ENCODE measurements around the gene TFIP11.

Gene TFIP11

GRCh38 chr22:26453216-26453615 is 59.1 kb downstream of the TFIP11 start:
- no peak for DNase-seq (ENCODE audit: low read depth)
- TF ChIP-seq, protein P1, sequence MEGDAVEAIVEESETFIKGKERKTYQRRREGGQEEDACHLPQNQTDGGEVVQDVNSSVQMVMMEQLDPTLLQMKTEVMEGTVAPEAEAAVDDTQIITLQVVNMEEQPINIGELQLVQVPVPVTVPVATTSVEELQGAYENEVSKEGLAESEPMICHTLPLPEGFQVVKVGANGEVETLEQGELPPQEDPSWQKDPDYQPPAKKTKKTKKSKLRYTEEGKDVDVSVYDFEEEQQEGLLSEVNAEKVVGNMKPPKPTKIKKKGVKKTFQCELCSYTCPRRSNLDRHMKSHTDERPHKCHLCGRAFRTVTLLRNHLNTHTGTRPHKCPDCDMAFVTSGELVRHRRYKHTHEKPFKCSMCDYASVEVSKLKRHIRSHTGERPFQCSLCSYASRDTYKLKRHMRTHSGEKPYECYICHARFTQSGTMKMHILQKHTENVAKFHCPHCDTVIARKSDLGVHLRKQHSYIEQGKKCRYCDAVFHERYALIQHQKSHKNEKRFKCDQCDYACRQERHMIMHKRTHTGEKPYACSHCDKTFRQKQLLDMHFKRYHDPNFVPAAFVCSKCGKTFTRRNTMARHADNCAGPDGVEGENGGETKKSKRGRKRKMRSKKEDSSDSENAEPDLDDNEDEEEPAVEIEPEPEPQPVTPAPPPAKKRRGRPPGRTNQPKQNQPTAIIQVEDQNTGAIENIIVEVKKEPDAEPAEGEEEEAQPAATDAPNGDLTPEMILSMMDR (IDR thresholded peaks at IDR 0.05; ENCODE audit: insufficient read depth, low read depth, low read length, missing control alignments), result no peak
- no peak overlapping the region for H3K4me3 ChIP-seq (ENCODE audit: low read length)

DNA sequence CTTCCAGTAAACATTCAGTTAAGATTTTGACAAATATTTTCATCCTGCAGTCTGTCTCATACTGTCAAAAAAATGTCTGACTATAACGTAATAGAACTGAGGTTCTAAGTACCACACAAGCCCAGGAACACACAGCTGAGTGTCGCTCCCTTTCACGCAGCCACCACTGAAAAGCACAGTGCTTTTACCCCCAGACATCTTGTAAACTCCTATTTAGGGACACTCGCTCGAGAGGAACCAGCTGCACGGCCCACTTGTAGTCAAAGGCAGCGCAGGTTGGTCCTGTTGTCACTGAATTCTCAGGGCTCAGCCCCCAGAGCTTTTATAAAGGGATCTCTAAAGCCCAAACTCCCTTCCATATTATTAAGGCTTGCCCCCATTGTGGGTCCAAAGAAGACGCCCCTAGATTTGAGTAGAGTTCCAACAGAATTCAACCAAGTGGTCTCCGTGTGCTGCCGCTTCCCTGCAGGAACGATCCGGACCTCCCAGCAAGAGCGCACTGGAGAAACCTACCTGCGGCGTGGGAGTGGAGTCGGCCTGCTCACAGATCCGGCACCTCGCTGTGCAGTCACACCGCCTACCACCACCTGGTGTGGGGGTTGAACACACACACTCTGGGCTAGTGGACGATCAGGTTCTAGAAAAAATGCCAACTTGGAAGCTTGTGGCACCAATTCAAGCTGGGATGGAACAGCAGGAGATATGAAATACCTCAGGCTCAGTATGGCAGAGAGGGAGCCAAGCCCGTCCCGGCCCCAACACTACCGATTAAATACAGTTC is 59.8 kb downstream of the TFIP11 start:
- no peak overlapping the region for H3K4me3 ChIP-seq (ENCODE audit: low read length)
- DNase-seq (ENCODE audit: low read depth), result no peak
- TF ChIP-seq, protein P1 (IDR thresholded peaks at IDR 0.05; ENCODE audit: insufficient read depth, low read depth, low read length, missing control alignments), result no peak

- H3K4me3 ChIP-seq (ENCODE audit: low read length), result no peak overlapping the region
- TF ChIP-seq, protein P1 (IDR thresholded peaks at IDR 0.05; ENCODE audit: insufficient read depth, low read depth, low read length, missing control alignments), result no peak
- no peak for DNase-seq (ENCODE audit: low read depth)
Measured at GRCh38 chr22:26450453-26451185, 61.7 kb downstream of the TFIP11 start.

GRCh38 chr22:26448941-26449340 is 63.3 kb downstream of the TFIP11 start:
- DNase-seq (ENCODE audit: low read depth), result no peak
- no peak overlapping the region for H3K4me3 ChIP-seq (ENCODE audit: low read length)
- TF ChIP-seq, protein P1 (IDR thresholded peaks at IDR 0.05; ENCODE audit: insufficient read depth, low read depth, low read length, missing control alignments), result no peak

DNA sequence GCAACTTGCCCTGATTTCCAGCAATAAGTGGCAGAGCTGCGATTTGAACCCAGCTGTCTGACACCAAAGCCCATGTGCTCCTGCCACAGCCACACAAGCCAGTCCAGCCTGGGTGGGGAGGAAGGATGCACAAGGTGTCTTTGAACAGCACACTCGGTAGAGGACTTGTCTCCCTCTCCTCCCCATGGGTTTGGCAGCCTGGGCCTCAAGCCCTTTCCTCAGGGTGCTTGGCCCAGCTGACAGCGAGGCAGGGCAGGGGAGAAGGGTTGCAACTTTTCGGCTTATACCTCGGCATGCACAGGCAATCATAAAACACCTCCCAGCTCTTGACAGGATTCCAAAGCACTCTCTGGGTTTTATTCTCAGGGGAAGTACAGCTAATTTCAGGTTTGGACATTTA is 63.9 kb downstream of the TFIP11 start:
- TF ChIP-seq, protein P1 (IDR thresholded peaks at IDR 0.05; ENCODE audit: insufficient read depth, low read depth, low read length, missing control alignments), result no peak
- no peak for DNase-seq (ENCODE audit: low read depth)
- no peak overlapping the region for H3K4me3 ChIP-seq (ENCODE audit: low read length)

- no peak for DNase-seq (ENCODE audit: low read depth)
- TF ChIP-seq, protein P1 (IDR thresholded peaks at IDR 0.05; ENCODE audit: insufficient read depth, low read depth, low read length, missing control alignments), result no peak
- H3K4me3 ChIP-seq (ENCODE audit: low read length), result no peak overlapping the region
Measured at GRCh38 chr22:26447584-26448329, 64.5 kb downstream of the TFIP11 start.

All from epithelial cell of esophagus (primary cell).